Transverse colon (tissue), 4 donors: ENCODE measurements around the gene RGS10.

Experiments
- CTCF ChIP-seq, 5 experiments: fragments of 200-600 bp in 3 of 5; fragments of 450-650 bp in 2 of 5; sonication (generic) in 3 of 5; IDR thresholded peaks; 1 replicate in 2 of 5; 2 replicates in 3 of 5; pipeline ENCODE4 v1.5.1; 2016 to 2017; ENCODE audit warnings: antibody characterized with exemption in 5 of 5, inconsistent platforms in 3 of 5, mild to moderate bottlenecking in 2 of 5, moderate library complexity in 1 of 5
- POLR2A ChIP-seq: fragments of 450-650 bp; IDR thresholded peaks from one replicate; pipeline ENCODE4 v1.6.1; 2016; ENCODE audit warnings: antibody characterized with exemption, mild to moderate bottlenecking, moderate library complexity
- POLR2AphosphoS5 ChIP-seq, 3 donors: sonication (generic); formaldehyde crosslinking; IDR thresholded peaks; one replicate each; pipeline ENCODE4 v1.6.1; 2016; ENCODE audit warnings: antibody characterized with exemption in 3 of 3

DNA sequence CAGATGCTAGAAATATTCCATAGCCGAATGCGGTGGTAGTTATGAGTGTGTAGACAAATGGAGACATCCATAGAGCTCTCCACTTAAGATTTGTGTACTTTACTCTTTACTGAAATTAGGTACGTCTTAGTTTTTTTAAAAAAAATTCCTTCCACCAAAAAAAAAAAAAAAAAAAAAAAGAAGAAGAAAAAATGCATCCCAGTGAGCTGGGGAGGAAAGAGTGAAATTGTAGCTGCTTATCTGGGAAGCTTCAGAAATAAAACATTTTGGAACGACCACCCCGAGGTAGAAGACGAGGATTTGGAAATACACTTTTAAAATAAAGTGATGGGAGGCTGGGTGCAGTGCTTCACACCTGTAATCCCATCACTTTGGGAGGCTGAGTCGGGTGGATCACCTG is 53.8 kb downstream of the RGS10 start:
- TF ChIP-seq CTCF (IDR thresholded peaks at IDR 0.05) (no peak), POLR2A (no peak), POLR2AphosphoS5 (IDR thresholded peaks at IDR 0.05) (no peak)
